NT2/D1 (cell line): ENCODE measurements around the gene GLOD4.
A peak's percentile ranks its signal among the peaks of the same experiment; 100 is the strongest.

Experiments used
- DNase-seq: peaks from one replicate; pipeline ENCODE4 v3.0.0-alpha.2; 2011; ENCODE audit warnings: low read depth, low spot score
- H3K27me3 ChIP-seq: 2 replicates; pipeline ENCODE4 v1.6.0; 2011; ENCODE audit warnings: mild to moderate bottlenecking; ENCODE audit not compliant: insufficient read length, insufficient read depth
- H3K36me3 ChIP-seq: 2 replicates; pipeline ENCODE4 v1.6.1; 2011; ENCODE audit warnings: mild to moderate bottlenecking, low read length, mixed read lengths; ENCODE audit not compliant: insufficient read depth, insufficient read length
- H3K4me1 ChIP-seq: 2 replicates; pipeline ENCODE4 v1.5.1; 2011; ENCODE audit not compliant: insufficient read depth, insufficient read length
- H3K4me3 ChIP-seq: 2 replicates; pipeline ENCODE4 v1.5.1; 2011; ENCODE audit warnings: low read depth; ENCODE audit not compliant: insufficient read length
- H3K9ac ChIP-seq: 2 replicates; pipeline ENCODE4 v1.6.0; 2011; ENCODE audit warnings: low read depth; ENCODE audit not compliant: insufficient read length
- H3K9me3 ChIP-seq: 2 replicates; pipeline ENCODE4 v1.5.1; 2011; ENCODE audit warnings: mild to moderate bottlenecking, low read length; ENCODE audit not compliant: insufficient read depth
- SUZ12 ChIP-seq: IDR thresholded peaks from 2 replicates; pipeline ENCODE4 v1.6.1; 2011; ENCODE audit not compliant: insufficient read length, insufficient read depth; ENCODE audit errors: extremely low read depth
- YY1 ChIP-seq: IDR thresholded peaks from 2 replicates; pipeline ENCODE4 v1.6.1; 2011; ENCODE audit not compliant: insufficient read length, insufficient read depth
- ZNF274 ChIP-seq: IDR thresholded peaks from 2 replicates; pipeline ENCODE4 v1.6.1; 2011; ENCODE audit warnings: mild to moderate bottlenecking, low read depth, low read length

Gene GLOD4

GRCh38 chr17:733743-734142 lies 48.3 kb downstream of the GLOD4 start:
- Histone ChIP-seq H3K9me3 (no peaks in the 10 kb centered on the region), H3K4me3 (peak overlapping the region; percentile 53), H3K9ac (peak overlapping the region; percentile 76), H3K4me1 (no peaks in the 10 kb centered on the region), H3K27me3 (peaks cover 13% of the 10 kb centered on the region), H3K36me3 (peaks cover 14% of the 10 kb centered on the region)
- DNase-seq, result no peak
- no peak for TF ChIP-seq YY1
- no peak for TF ChIP-seq SUZ12
- no peak for TF ChIP-seq ZNF274

GRCh38 chr17:732902-733720 lies 49.0 kb downstream of the GLOD4 start:
- no peaks in the 10 kb centered on the region for H3K9me3 ChIP-seq
- no peak for DNase-seq
- peaks cover 8% of the 10 kb centered on the region for H3K36me3 ChIP-seq
- TF ChIP-seq SUZ12 (no peak), ZNF274 (no peak), YY1 (no peak)
- H3K27me3 ChIP-seq, result peaks cover 13% of the 10 kb centered on the region
- peak overlapping the region; percentile 76 for H3K9ac ChIP-seq
- peak overlapping the region; percentile 53 for H3K4me3 ChIP-seq
- no peaks in the 10 kb centered on the region for H3K4me1 ChIP-seq

GRCh38 chr17:732067-732901 lies 49.8 kb downstream of the GLOD4 start, which contains the start of gene TLCD3A:
TSS of gene TLCD3A (plus strand) at chr17:732596. CDS start at chr17:732648, 52 bp downstream.
- TF ChIP-seq YY1 (no peak), ZNF274 (no peak), SUZ12 (no peak)
- peak within 1 kb of the TSS; percentile 82 for H3K9ac ChIP-seq
- no peaks in the 10 kb centered on the region for H3K9me3 ChIP-seq
- H3K36me3 ChIP-seq, result peaks cover 3% of the 10 kb centered on the region
- no peak for DNase-seq
- peak within 1 kb of the TSS; percentile 53 for H3K4me3 ChIP-seq
- peaks cover 13% of the 10 kb centered on the region for H3K27me3 ChIP-seq
- no peaks in the 10 kb centered on the region for H3K4me1 ChIP-seq

- Histone ChIP-seq H3K4me1 (peaks cover 2% of the 10 kb centered on the region), H3K9me3 (no peaks in the 10 kb centered on the region), H3K9ac (peak overlapping the region; percentile 82), H3K27me3 (peaks cover 13% of the 10 kb centered on the region), H3K4me3 (peak overlapping the region; percentile 50), H3K36me3 (peaks cover 3% of the 10 kb centered on the region)
- no peak for DNase-seq
- TF ChIP-seq ZNF274 (no peak), SUZ12 (no peak), YY1 (no peak)
Measured at GRCh38 chr17:731644-732066, 50.4 kb downstream of the GLOD4 start.

- Histone ChIP-seq H3K4me3 (no peak overlapping the region), H3K9me3 (no peaks in the 10 kb centered on the region), H3K27me3 (peaks cover 13% of the 10 kb centered on the region), H3K9ac (no peak overlapping the region), H3K36me3 (no peaks in the 10 kb centered on the region), H3K4me1 (peaks cover 3% of the 10 kb centered on the region)
- no peak for DNase-seq
- no peak for TF ChIP-seq SUZ12
- no peak for TF ChIP-seq YY1
- no peak for TF ChIP-seq ZNF274
Measured at GRCh38 chr17:728911-729310, 53.2 kb downstream of the GLOD4 start.

- no peak for DNase-seq
- Histone ChIP-seq H3K36me3 (no peaks in the 10 kb centered on the region), H3K4me3 (no peak overlapping the region), H3K4me1 (peaks cover 3% of the 10 kb centered on the region), H3K9me3 (no peaks in the 10 kb centered on the region), H3K27me3 (peaks cover 11% of the 10 kb centered on the region), H3K9ac (no peak overlapping the region)
- TF ChIP-seq SUZ12 (no peak), YY1 (no peak)
Measured at GRCh38 chr17:726271-726919, 55.7 kb downstream of the GLOD4 start.

GRCh38 chr17:725746-726145 lies 56.3 kb downstream of the GLOD4 start:
- Histone ChIP-seq H3K36me3 (no peaks in the 10 kb centered on the region), H3K27me3 (peaks cover 8% of the 10 kb centered on the region), H3K9ac (no peak overlapping the region), H3K9me3 (no peaks in the 10 kb centered on the region), H3K4me1 (peaks cover 3% of the 10 kb centered on the region), H3K4me3 (no peak overlapping the region)
- TF ChIP-seq SUZ12 (no peak), YY1 (no peak), ZNF274 (no peak)
- no peak for DNase-seq
